Measurements from ENCODE around the gene ZNF462.

Gene ZNF462

GRCh38 chr9:107049046-107049802 is 186.3 kb downstream of the ZNF462 start:
- TF ChIP-seq CTCF (IDR thresholded peaks at IDR 0.05; ENCODE audit: low read depth, low read length) = no peak
- peak in 1 of 2 donors; percentile 10 for DNase-seq (ENCODE audit: low read depth in 2 of 2)
- H3K4me3 ChIP-seq (replicated peaks in 1 of 2; ENCODE audit: low read depth in 2 of 2, low read length in 2 of 2) = no peak overlapping the region

- TF ChIP-seq CTCF (IDR thresholded peaks at IDR 0.05; ENCODE audit: low read depth, low read length) = no peak
- no peak overlapping the region for H3K4me3 ChIP-seq (replicated peaks in 1 of 2; ENCODE audit: low read depth in 2 of 2, low read length in 2 of 2)
- no peak for DNase-seq (ENCODE audit: low read depth in 2 of 2)
Observed at GRCh38 chr9:107049803-107050184, 186.8 kb downstream of the ZNF462 start.

GRCh38 chr9:107051392-107051791 is 188.4 kb downstream of the ZNF462 start:
- no peak for TF ChIP-seq CTCF (IDR thresholded peaks at IDR 0.05; ENCODE audit: low read depth, low read length)
- DNase-seq (ENCODE audit: low read depth in 2 of 2) = no peak
- no peak overlapping the region for H3K4me3 ChIP-seq (replicated peaks in 1 of 2; ENCODE audit: low read depth in 2 of 2, low read length in 2 of 2)

- no peak for TF ChIP-seq CTCF (IDR thresholded peaks at IDR 0.05; ENCODE audit: low read depth, low read length)
- no peak for DNase-seq (ENCODE audit: low read depth in 2 of 2)
- H3K4me3 ChIP-seq (replicated peaks in 1 of 2; ENCODE audit: low read depth in 2 of 2, low read length in 2 of 2) = no peak overlapping the region
Observed at GRCh38 chr9:107054146-107054545, 191.2 kb downstream of the ZNF462 start.

- no peak for DNase-seq (ENCODE audit: low read depth in 2 of 2)
- no peak for TF ChIP-seq CTCF (IDR thresholded peaks at IDR 0.05; ENCODE audit: low read depth, low read length)
- H3K4me3 ChIP-seq (replicated peaks in 1 of 2; ENCODE audit: low read depth in 2 of 2, low read length in 2 of 2) = no peak overlapping the region
Observed at GRCh38 chr9:107059220-107059619, 196.3 kb downstream of the ZNF462 start.

- TF ChIP-seq CTCF (IDR thresholded peaks at IDR 0.05; ENCODE audit: low read depth, low read length) = no peak
- H3K4me3 ChIP-seq (replicated peaks in 1 of 2; ENCODE audit: low read depth in 2 of 2, low read length in 2 of 2) = no peak overlapping the region
- DNase-seq (ENCODE audit: low read depth in 2 of 2) = no peak
Observed at GRCh38 chr9:107060062-107060461, 197.1 kb downstream of the ZNF462 start.

Data from cardiac fibroblast (primary cell).